Measurements from ENCODE around the gene LMF2.

Gene LMF2

GRCh38 chr22:50550395-50550794 lies 42.9 kb upstream of the LMF2 start:
- Histone ChIP-seq H2BK15ac (ENCODE audit: low read depth, poor library complexity, severe bottlenecking) (no peak overlapping the region), H3K9ac (ENCODE audit: low read length) (no peak overlapping the region), H2AK5ac (ENCODE audit: low read length, severe bottlenecking) (no peak overlapping the region), H3K18ac (ENCODE audit: low read depth in 1 of 2, low read length in 2 of 2) (no peak overlapping the region), H3K23ac (ENCODE audit: low read length in 2 of 2) (no peak overlapping the region), H3K36me3 (ENCODE audit: control insufficient read depth in 1 of 2, insufficient read depth in 2 of 2, low read depth in 1 of 2, low read length in 2 of 2) (no peaks in the 10 kb centered on the region), H2BK120ac (ENCODE audit: low read depth, low read length) (no peak overlapping the region), H2AFZ (ENCODE audit: low read depth, low read length) (no peak overlapping the region), H4K8ac (ENCODE audit: low read length) (no peak overlapping the region), H4K91ac (ENCODE audit: low read length) (no peak overlapping the region), H2BK12ac (ENCODE audit: low read length in 2 of 2) (no peak overlapping the region), H3K4ac (ENCODE audit: low read depth in 1 of 2, low read length in 2 of 2) (no peak overlapping the region), H3K79me1 (replicated peaks; ENCODE audit: low read length, poor library complexity, severe bottlenecking) (no peaks in the 10 kb centered on the region), H3K27ac (ENCODE audit: low read length, poor library complexity, severe bottlenecking) (no peak overlapping the region), H3K4me3 (ENCODE audit: insufficient read depth in 1 of 2, low read depth in 1 of 2, low read length in 2 of 2) (no peak overlapping the region), H3K14ac (ENCODE audit: low read length in 2 of 2) (no peak overlapping the region), H3K9me3 (ENCODE audit: control insufficient read depth, low read length) (no peaks in the 10 kb centered on the region), H3K27me3 (ENCODE audit: control insufficient read depth in 1 of 2, insufficient read depth in 1 of 2, low read length in 2 of 2) (peaks cover 10 to 60% of the 10 kb centered on the region in 2 experiments), H2BK5ac (ENCODE audit: low read depth, low read length, poor library complexity, severe bottlenecking) (no peak overlapping the region), H3K4me1 (ENCODE audit: control insufficient read depth, insufficient read depth, low read depth, low read length) (no peaks in the 10 kb centered on the region), H3K4me2 (ENCODE audit: low read length, poor library complexity, severe bottlenecking) (no peak overlapping the region)
- WGBS, result 90% methylated on average over 8 of the region's 8 CpGs
- no peak for DNase-seq

GRCh38 chr22:50548921-50549790 lies 41.7 kb upstream of the LMF2 start:
- Histone ChIP-seq H4K8ac (ENCODE audit: low read length) (no peak overlapping the region), H3K4me1 (ENCODE audit: control insufficient read depth, insufficient read depth, low read depth, low read length) (peaks cover 4% of the 10 kb centered on the region), H2BK15ac (ENCODE audit: low read depth, poor library complexity, severe bottlenecking) (no peak overlapping the region), H3K9ac (ENCODE audit: low read length) (no peak overlapping the region), H2BK5ac (ENCODE audit: low read depth, low read length, poor library complexity, severe bottlenecking) (no peak overlapping the region), H2AK5ac (ENCODE audit: low read length, severe bottlenecking) (no peak overlapping the region), H3K27me3 (ENCODE audit: control insufficient read depth in 1 of 2, insufficient read depth in 1 of 2, low read length in 2 of 2) (peaks cover 10 to 71% of the 10 kb centered on the region in 2 experiments), H3K4me3 (ENCODE audit: insufficient read depth in 1 of 2, low read depth in 1 of 2, low read length in 2 of 2) (no peak overlapping the region), H3K27ac (ENCODE audit: low read length, poor library complexity, severe bottlenecking) (no peak overlapping the region), H3K36me3 (ENCODE audit: control insufficient read depth in 1 of 2, insufficient read depth in 2 of 2, low read depth in 1 of 2, low read length in 2 of 2) (no peaks in the 10 kb centered on the region), H4K91ac (ENCODE audit: low read length) (peak overlapping the region; percentile 53), H2BK12ac (ENCODE audit: low read length in 2 of 2) (peak overlapping the region in 1 of 2 experiments; percentile 16), H3K23ac (ENCODE audit: low read length in 2 of 2) (no peak overlapping the region), H3K4ac (ENCODE audit: low read depth in 1 of 2, low read length in 2 of 2) (no peak overlapping the region), H3K14ac (ENCODE audit: low read length in 2 of 2) (no peak overlapping the region), H2AFZ (ENCODE audit: low read depth, low read length) (no peak overlapping the region), H3K4me2 (ENCODE audit: low read length, poor library complexity, severe bottlenecking) (no peak overlapping the region), H3K79me1 (replicated peaks; ENCODE audit: low read length, poor library complexity, severe bottlenecking) (no peaks in the 10 kb centered on the region), H3K9me3 (ENCODE audit: control insufficient read depth, low read length) (no peaks in the 10 kb centered on the region), H3K18ac (ENCODE audit: low read depth in 1 of 2, low read length in 2 of 2) (no peak overlapping the region), H2BK120ac (ENCODE audit: low read depth, low read length) (no peak overlapping the region)
- no peak for DNase-seq
- WGBS, result 93% methylated on average over 68 of the region's 68 CpGs

- H3K4me1 ChIP-seq (ENCODE audit: control insufficient read depth, insufficient read depth, low read depth, low read length), result peaks cover 7% of the 10 kb centered on the region
- no peak overlapping the region for H3K4ac ChIP-seq (ENCODE audit: low read depth in 1 of 2, low read length in 2 of 2)
- H3K36me3 ChIP-seq (ENCODE audit: control insufficient read depth in 1 of 2, insufficient read depth in 2 of 2, low read depth in 1 of 2, low read length in 2 of 2), result no peaks in the 10 kb centered on the region
- H2BK5ac ChIP-seq (ENCODE audit: low read depth, low read length, poor library complexity, severe bottlenecking), result no peak overlapping the region
- DNase-seq, result no peak
- no peak overlapping the region for H3K27ac ChIP-seq (ENCODE audit: low read length, poor library complexity, severe bottlenecking)
- H3K9ac ChIP-seq (ENCODE audit: low read length), result no peak overlapping the region
- no peaks in the 10 kb centered on the region for H3K9me3 ChIP-seq (ENCODE audit: control insufficient read depth, low read length)
- H2BK120ac ChIP-seq (ENCODE audit: low read depth, low read length), result no peak overlapping the region
- H2AFZ ChIP-seq (ENCODE audit: low read depth, low read length), result no peak overlapping the region
- 90% methylated on average over 52 of the region's 56 CpGs for WGBS
- no peak overlapping the region for H3K18ac ChIP-seq (ENCODE audit: low read depth in 1 of 2, low read length in 2 of 2)
- H2BK15ac ChIP-seq (ENCODE audit: low read depth, poor library complexity, severe bottlenecking), result no peak overlapping the region
- no peak overlapping the region for H3K4me2 ChIP-seq (ENCODE audit: low read length, poor library complexity, severe bottlenecking)
- H3K23ac ChIP-seq (ENCODE audit: low read length in 2 of 2), result no peak overlapping the region
- H4K91ac ChIP-seq (ENCODE audit: low read length), result no peak overlapping the region
- no peak overlapping the region for H3K14ac ChIP-seq (ENCODE audit: low read length in 2 of 2)
- peaks cover 10 to 70% of the 10 kb centered on the region in 2 experiments for H3K27me3 ChIP-seq (ENCODE audit: control insufficient read depth in 1 of 2, insufficient read depth in 1 of 2, low read length in 2 of 2)
- H3K4me3 ChIP-seq (ENCODE audit: insufficient read depth in 1 of 2, low read depth in 1 of 2, low read length in 2 of 2), result no peak overlapping the region
- no peak overlapping the region for H2BK12ac ChIP-seq (ENCODE audit: low read length in 2 of 2)
- no peak overlapping the region for H4K8ac ChIP-seq (ENCODE audit: low read length)
- no peaks in the 10 kb centered on the region for H3K79me1 ChIP-seq (replicated peaks; ENCODE audit: low read length, poor library complexity, severe bottlenecking)
- H2AK5ac ChIP-seq (ENCODE audit: low read length, severe bottlenecking), result no peak overlapping the region
Observed at GRCh38 chr22:50548040-50548920, 40.8 kb upstream of the LMF2 start.

All from mesenchymal stem cell (in vitro differentiated cells and primary cell).